Nephron progenitor cell (in vitro differentiated cells): ENCODE measurements around the gene STK38.

Experiments
- DNase-seq: peaks from one replicate; pipeline ENCODE4 v3.0.0; 2021
- H3K27ac Mint-ChIP-seq: 2 replicates; pipeline ENCODE4 v1.8.0; 2021; ENCODE audit warnings: mild to moderate bottlenecking, moderate library complexity, mixed read lengths
- H3K27me3 Mint-ChIP-seq: 2 replicates; pipeline ENCODE4 v1.8.0; 2021; ENCODE audit warnings: mild to moderate bottlenecking, low read depth, mixed read lengths; ENCODE audit not compliant: poor library complexity
- H3K36me3 Mint-ChIP-seq: 2 replicates; pipeline ENCODE4 v1.8.0; 2021; ENCODE audit warnings: low read depth, mixed read lengths
- H3K4me1 Mint-ChIP-seq: 2 replicates; pipeline ENCODE4 v1.8.0; 2021; ENCODE audit warnings: mixed read lengths
- H3K4me3 Mint-ChIP-seq: 2 replicates; pipeline ENCODE4 v1.8.0; 2021; ENCODE audit warnings: mild to moderate bottlenecking, moderate library complexity, mixed read lengths
- H3K9me3 Mint-ChIP-seq: 2 replicates; pipeline ENCODE4 v1.8.0; 2021; ENCODE audit warnings: mild to moderate bottlenecking, moderate library complexity, mixed read lengths
- TF ChIP-seq, protein P1 (sequence below): fragments of 200-600 bp; sonication (generic); IDR thresholded peaks from 2 replicates; pipeline ENCODE4 v1.5.0; 2021; ENCODE audit warnings: antibody characterized with exemption

STK38 gene

DNA sequence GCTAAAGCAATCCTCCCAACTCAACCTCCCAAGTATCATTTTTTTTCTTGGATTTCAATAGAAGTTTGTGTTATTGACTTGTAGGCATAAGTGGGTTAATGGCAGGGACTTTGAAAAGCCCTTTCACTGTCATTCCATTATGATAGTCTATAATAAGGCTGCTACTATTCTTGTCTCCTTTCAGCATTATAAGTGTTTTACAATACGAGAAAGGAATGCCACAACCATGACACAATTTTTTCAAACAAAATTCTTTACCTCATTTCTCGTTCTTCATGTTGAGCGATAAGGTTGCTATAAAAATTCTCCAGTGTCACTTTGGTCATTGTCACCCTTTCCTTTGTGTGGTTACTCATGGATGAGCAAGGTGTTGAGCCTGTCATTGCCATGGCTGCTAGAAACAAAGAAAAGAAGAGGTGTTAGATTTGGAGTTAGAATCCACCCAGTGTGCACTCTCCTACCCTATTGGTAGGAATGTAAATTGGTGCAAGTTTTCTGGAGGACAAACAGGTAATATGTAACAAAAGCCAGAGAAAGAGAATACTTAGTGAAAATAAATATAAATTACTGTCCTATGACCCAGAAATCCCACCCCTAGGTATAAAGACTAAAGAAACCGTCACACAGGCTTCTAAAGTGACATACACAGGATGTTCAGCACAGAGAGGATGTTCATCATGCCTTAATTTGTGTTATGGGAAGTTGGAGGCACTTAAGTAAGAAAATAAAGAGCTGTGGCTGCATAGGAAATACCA, 7.3 kb downstream of the STK38 start:
- Mint-ChIP-seq H3K27me3 (peaks cover 3% of the 10 kb centered on the region), H3K27ac (no peak overlapping the region), H3K36me3 (peaks cover 78% of the 10 kb centered on the region), H3K9me3 (no peaks in the 10 kb centered on the region), H3K4me1 (peaks cover 7% of the 10 kb centered on the region), H3K4me3 (no peak overlapping the region)
- TF ChIP-seq, protein P1, sequence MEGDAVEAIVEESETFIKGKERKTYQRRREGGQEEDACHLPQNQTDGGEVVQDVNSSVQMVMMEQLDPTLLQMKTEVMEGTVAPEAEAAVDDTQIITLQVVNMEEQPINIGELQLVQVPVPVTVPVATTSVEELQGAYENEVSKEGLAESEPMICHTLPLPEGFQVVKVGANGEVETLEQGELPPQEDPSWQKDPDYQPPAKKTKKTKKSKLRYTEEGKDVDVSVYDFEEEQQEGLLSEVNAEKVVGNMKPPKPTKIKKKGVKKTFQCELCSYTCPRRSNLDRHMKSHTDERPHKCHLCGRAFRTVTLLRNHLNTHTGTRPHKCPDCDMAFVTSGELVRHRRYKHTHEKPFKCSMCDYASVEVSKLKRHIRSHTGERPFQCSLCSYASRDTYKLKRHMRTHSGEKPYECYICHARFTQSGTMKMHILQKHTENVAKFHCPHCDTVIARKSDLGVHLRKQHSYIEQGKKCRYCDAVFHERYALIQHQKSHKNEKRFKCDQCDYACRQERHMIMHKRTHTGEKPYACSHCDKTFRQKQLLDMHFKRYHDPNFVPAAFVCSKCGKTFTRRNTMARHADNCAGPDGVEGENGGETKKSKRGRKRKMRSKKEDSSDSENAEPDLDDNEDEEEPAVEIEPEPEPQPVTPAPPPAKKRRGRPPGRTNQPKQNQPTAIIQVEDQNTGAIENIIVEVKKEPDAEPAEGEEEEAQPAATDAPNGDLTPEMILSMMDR = no peak
- DNase-seq = no peak

GRCh38 chr6:36536873-36537547, 10.3 kb downstream of the STK38 start:
- no peak overlapping the region for H3K27ac Mint-ChIP-seq
- no peak for DNase-seq
- TF ChIP-seq, protein P1 = no peak
- peaks cover under 1% of the 10 kb centered on the region for H3K9me3 Mint-ChIP-seq
- no peaks in the 10 kb centered on the region for H3K27me3 Mint-ChIP-seq
- H3K4me3 Mint-ChIP-seq = no peak overlapping the region
- H3K36me3 Mint-ChIP-seq = peaks cover 96% of the 10 kb centered on the region
- H3K4me1 Mint-ChIP-seq = no peaks in the 10 kb centered on the region

DNA sequence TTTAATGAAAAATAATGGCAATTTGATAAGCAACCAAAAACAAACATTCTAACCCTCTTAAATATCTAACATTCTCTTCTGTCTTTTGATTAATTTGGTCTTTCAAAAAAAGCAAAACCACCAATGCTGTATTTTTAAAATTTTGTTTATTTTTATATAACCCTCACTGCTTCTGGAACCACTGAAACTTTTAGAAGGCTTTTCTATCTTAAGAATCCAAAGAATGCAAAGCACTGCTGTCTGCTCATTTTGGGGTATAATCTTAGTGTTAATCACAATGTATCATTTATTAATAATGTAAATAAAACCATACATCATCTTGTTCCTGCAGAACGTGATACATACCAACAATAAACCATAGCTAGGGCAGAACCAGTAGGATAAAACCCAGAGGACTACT, 14.0 kb downstream of the STK38 start:
- Mint-ChIP-seq H3K4me3 (no peak overlapping the region), H3K27ac (no peak overlapping the region), H3K27me3 (no peaks in the 10 kb centered on the region), H3K36me3 (peaks cover 85% of the 10 kb centered on the region), H3K9me3 (peaks cover 8% of the 10 kb centered on the region), H3K4me1 (no peaks in the 10 kb centered on the region)
- no peak for DNase-seq
- TF ChIP-seq, protein P1 = no peak

DNA sequence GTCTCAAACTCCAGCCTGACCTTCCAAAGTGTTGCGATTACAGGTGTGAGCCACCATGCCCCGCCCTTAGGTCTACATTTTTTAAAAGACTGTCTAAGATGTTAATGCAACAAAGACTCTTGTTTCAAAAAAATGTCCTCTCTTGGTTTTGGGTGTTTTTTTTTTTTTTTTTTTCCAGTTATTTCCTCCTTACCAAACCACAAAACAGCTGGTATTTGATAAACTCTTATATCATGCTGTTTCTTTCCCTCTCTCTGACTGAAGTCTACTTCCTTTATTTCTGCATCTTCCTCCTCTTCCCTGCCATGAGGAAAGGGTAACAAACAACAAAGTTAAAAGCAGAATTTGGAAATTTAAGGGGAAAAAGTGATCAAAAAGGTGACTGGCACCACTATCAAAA, 21.2 kb downstream of the STK38 start:
- Mint-ChIP-seq H3K4me3 (no peak overlapping the region), H3K9me3 (no peaks in the 10 kb centered on the region), H3K27me3 (no peaks in the 10 kb centered on the region), H3K4me1 (no peaks in the 10 kb centered on the region), H3K27ac (peak overlapping the region; percentile 20), H3K36me3 (peaks cover 61% of the 10 kb centered on the region)
- TF ChIP-seq, protein P1 = no peak
- DNase-seq = no peak

DNA sequence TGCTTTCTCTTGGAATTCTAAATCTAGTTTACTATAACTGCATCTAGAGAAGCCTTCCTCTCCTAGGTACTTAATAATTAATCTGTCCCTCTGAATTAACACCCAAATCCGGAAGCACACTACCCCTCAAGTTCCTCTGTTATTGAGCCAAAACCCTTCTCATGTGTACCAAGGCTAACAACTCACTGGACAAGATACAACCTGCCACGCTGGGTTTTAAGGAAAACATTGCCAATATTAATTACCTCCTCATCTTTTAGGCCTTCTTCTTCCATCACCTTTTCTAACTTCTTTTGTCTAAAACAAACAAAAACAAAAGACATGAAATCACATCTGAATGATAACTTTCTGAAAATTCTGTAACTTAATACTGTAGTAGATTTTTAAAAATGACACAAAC, 21.9 kb downstream of the STK38 start:
- TF ChIP-seq, protein P1 = no peak
- Mint-ChIP-seq H3K27ac (no peak overlapping the region), H3K36me3 (peaks cover 59% of the 10 kb centered on the region), H3K4me3 (no peak overlapping the region), H3K4me1 (no peaks in the 10 kb centered on the region), H3K27me3 (no peaks in the 10 kb centered on the region), H3K9me3 (no peaks in the 10 kb centered on the region)
- DNase-seq = no peak

DNA sequence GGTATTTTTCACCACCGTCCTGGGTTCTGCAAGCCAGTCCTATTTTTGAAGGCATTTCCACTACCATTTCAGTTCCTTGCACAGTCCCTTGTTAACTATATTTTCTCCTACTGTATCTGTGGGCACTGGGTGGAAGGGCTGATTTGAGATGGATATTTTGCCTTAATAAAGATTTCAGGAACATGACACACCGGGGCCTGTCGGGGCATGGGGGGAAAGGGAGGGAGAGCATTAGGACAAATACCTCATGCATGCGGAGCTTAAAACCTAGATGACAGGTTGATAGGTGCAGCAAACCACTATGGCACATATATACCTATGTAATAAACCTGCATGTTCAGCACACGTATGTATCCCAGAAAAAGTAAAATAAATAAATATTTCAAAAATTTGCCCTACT, 22.4 kb downstream of the STK38 start:
- no peak for DNase-seq

More for the DNA sequence above, 22.4 kb downstream of the STK38 start:
- Mint-ChIP-seq H3K4me3 (no peak overlapping the region), H3K4me1 (no peaks in the 10 kb centered on the region), H3K36me3 (peaks cover 61% of the 10 kb centered on the region), H3K27me3 (no peaks in the 10 kb centered on the region), H3K9me3 (no peaks in the 10 kb centered on the region), H3K27ac (no peak overlapping the region)
- TF ChIP-seq, protein P1 = no peak
